ENCODE measurements around the gene JMY. TPM values are rescaled to one million over a fixed set of nuclear protein-coding genes. Genes with fewer than 3 reads are reported as not detected.

The JMY gene
- total RNA-seq, 1 experiment from 2014 or later = 4.3 TPM

GRCh38 chr5:79236362-79236969, 535 bp downstream of the JMY start:
- Histone ChIP-seq H3K9me2 (replicated peaks; ENCODE audit: low read length) (no peaks in the 10 kb centered on the region), H3K9me3 (ENCODE audit: low read length) (no peaks in the 10 kb centered on the region), H3F3A (ENCODE audit: low read length, unreplicated experiment) (no peaks in the 10 kb centered on the region), H3K4me2 (ENCODE audit: low read length) (peak overlapping the region; percentile 95), H4K20me1 (ENCODE audit: low read length) (no peaks in the 10 kb centered on the region), H3K9ac (ENCODE audit: low read length) (peak overlapping the region; percentile 73), H3K4me3 (ENCODE audit: low read length) (peak overlapping the region; percentile 81), H2AFZ (ENCODE audit: low read length) (peak overlapping the region; percentile 79), H3K36me3 (ENCODE audit: low read depth, low read length) (no peaks in the 10 kb centered on the region), H3K27me3 (ENCODE audit: low read length) (no peaks in the 10 kb centered on the region), H3K27ac (ENCODE audit: low read length) (peak overlapping the region; percentile 32), H3K79me2 (ENCODE audit: low read length) (peaks cover 52% of the 10 kb centered on the region), H3K4me1 (ENCODE audit: insufficient read depth, low read length) (peaks cover 12% of the 10 kb centered on the region)
- ATAC-seq (peak; percentile 15), DNase-seq (peak; percentile 20)
- no TSS peak for BruUV-seq (replicated peaks)
- intact Hi-C loops (cut with micrococcal nuclease) = no loop called here
- ChIA-PET CTCF (interaction anchor here (0.6 to 1.1 kb wide), 3 partner anchors 36 to 103 kb away, joined by 3 to 6 read pairs (median 3); no protein-coding TSS in a partner anchor), POLR2A (ENCODE audit: unreplicated experiment) (interaction anchor here (0.6 to 1.0 kb wide), 2 partner anchors 67 to 263 kb away, joined by 3 to 5 read pairs; no protein-coding TSS in a partner anchor)
- TF ChIP-seq EZH2 (IDR thresholded peaks at IDR 0.05; ENCODE audit: low read length, unreplicated experiment) (no peak), EZH2phosphoT487 (IDR thresholded peaks at IDR 0.05; ENCODE audit: borderline replicate concordance, low read length) (no peak), CTCF (conservative IDR thresholded peaks at IDR 0.05; ENCODE audit: low read depth, low read length) (no peak)

- Histone ChIP-seq H3K9ac (ENCODE audit: low read length) (peak overlapping the region; percentile 73), H4K20me1 (ENCODE audit: low read length) (0 out of 2 replicates have a peak, but pooled peaks cover under 1% of the 10 kb centered on the region), H2AFZ (ENCODE audit: low read length) (peak overlapping the region; percentile 79), H3K4me3 (ENCODE audit: low read length) (peak overlapping the region; percentile 81), H3K27me3 (ENCODE audit: low read length) (no peaks in the 10 kb centered on the region), H3K79me2 (ENCODE audit: low read length) (peaks cover 59% of the 10 kb centered on the region), H3K9me2 (replicated peaks; ENCODE audit: low read length) (no peaks in the 10 kb centered on the region), H3K36me3 (ENCODE audit: low read depth, low read length) (no peaks in the 10 kb centered on the region), H3K9me3 (ENCODE audit: low read length) (no peaks in the 10 kb centered on the region), H3K27ac (ENCODE audit: low read length) (peak overlapping the region; percentile 4), H3K4me2 (ENCODE audit: low read length) (peak overlapping the region; percentile 95), H3K4me1 (ENCODE audit: insufficient read depth, low read length) (peaks cover 19% of the 10 kb centered on the region), H3F3A (ENCODE audit: low read length, unreplicated experiment) (no peaks in the 10 kb centered on the region)
- TF ChIP-seq EZH2 (IDR thresholded peaks at IDR 0.05; ENCODE audit: low read length, unreplicated experiment) (no peak), CTCF (conservative IDR thresholded peaks at IDR 0.05; ENCODE audit: low read depth, low read length) (no peak), EZH2phosphoT487 (IDR thresholded peaks at IDR 0.05; ENCODE audit: borderline replicate concordance, low read length) (no peak)
- POLR2A ChIA-PET (ENCODE audit: unreplicated experiment) = interaction anchor here (0.6 kb wide), 1 partner anchor 263 kb away, joined by 5 read pairs; no protein-coding TSS in a partner anchor
- DNase-seq = peak; percentile 54
- CTCF ChIA-PET = interaction anchor here (0.6 to 1.1 kb wide), 3 partner anchors 37 to 104 kb away, joined by 3 to 6 read pairs (median 3); no protein-coding TSS in a partner anchor
- intact Hi-C loops (cut with micrococcal nuclease) = no loop called here
- ATAC-seq = peak; percentile 19
- no TSS peak for BruUV-seq (replicated peaks)
Observed at GRCh38 chr5:79236970-79237739, 1.2 kb downstream of the JMY start.
